ENCODE data around the gene M1AP. TPM values are rescaled to one million over a fixed set of nuclear protein-coding genes. Genes with fewer than 3 reads are reported as not detected.

Gene M1AP
- total RNA-seq, 1 experiment from 2014 or later = 7.6 TPM

GRCh38 chr2:74526649-74527230 is 121.4 kb downstream of the M1AP start:
- WGBS (ENCODE audit: extremely low coverage, insufficient read length, low lambda C conversion rate) = no CpG with 5 or more reads among the region's 11 CpGs
- H3K9me3 ChIP-seq (ENCODE audit: control insufficient read depth, low read depth, low read length) = no peaks in the 10 kb centered on the region
- H4K5ac ChIP-seq (ENCODE audit: insufficient read length, low read depth, low read length) = no peak overlapping the region
- H4K91ac ChIP-seq (ENCODE audit: insufficient read length, low read depth, low read length) = no peak overlapping the region
- peaks cover 4% of the 10 kb centered on the region; the same call in 1 of the 2 replicates for H3K79me2 ChIP-seq (ENCODE audit: insufficient read depth, low read length)
- H3K4me1 ChIP-seq (ENCODE audit: insufficient read depth, low read length) = peaks cover 4% of the 10 kb centered on the region; the same call in 1 of the 2 replicates
- H3K27ac ChIP-seq (ENCODE audit: insufficient read length, low read depth, low read length) = no peak overlapping the region
- H3K18ac ChIP-seq (ENCODE audit: insufficient read length, low read depth, low read length) = no peak overlapping the region
- no peak overlapping the region for H4K8ac ChIP-seq (replicated peaks; ENCODE audit: insufficient read length, low read depth, low read length)
- no peak overlapping the region for H2BK20ac ChIP-seq (ENCODE audit: low read depth, low read length, poor library complexity, severe bottlenecking)
- H2AFZ ChIP-seq (ENCODE audit: low read length) = no peak overlapping the region
- Mint-ChIP-seq H3K27ac (no peak overlapping the region), H3K4me1 (peaks cover 17 to 22% of the 10 kb centered on the region in 2 experiments), H3K9me3 (no peaks in the 10 kb centered on the region; a peak in 1 of 5 replicates), H3K4me3 (peak overlapping the region in 1 of 2 experiments; percentile 63; a peak in 3 of 5 replicates), H3K27me3 (ENCODE audit: low read depth) (peaks cover 21% of the 10 kb centered on the region), H3K36me3 (ENCODE audit: insufficient read depth in 1 of 3, low read depth in 3 of 3) (peaks cover 27 to 39% (median 30%) of the 10 kb centered on the region in 3 experiments)
- H3K9ac ChIP-seq (ENCODE audit: extremely low read depth, insufficient read length, low read length) = no peak overlapping the region
- H2BK120ac ChIP-seq (ENCODE audit: low read depth, low read length, poor library complexity, severe bottlenecking) = no peak overlapping the region
- no peak overlapping the region for H2BK15ac ChIP-seq (ENCODE audit: low read depth, low read length)
- H3T11ph ChIP-seq (ENCODE audit: low read length) = no peak overlapping the region
- no peak overlapping the region for H2BK5ac ChIP-seq (ENCODE audit: insufficient read length, low read length)
- H2BK12ac ChIP-seq (ENCODE audit: insufficient read length, low read depth, low read length) = no peak overlapping the region
- H3K23me2 ChIP-seq (ENCODE audit: insufficient read length, low read depth, low read length, poor library complexity, severe bottlenecking) = peaks cover 15% of the 10 kb centered on the region
- H3K4ac ChIP-seq (ENCODE audit: low read depth, low read length) = no peak overlapping the region
- H3K79me1 ChIP-seq (ENCODE audit: insufficient read depth, low read depth, low read length, poor library complexity, severe bottlenecking) = peaks cover 4% of the 10 kb centered on the region
- no peak overlapping the region for H3K23ac ChIP-seq (ENCODE audit: insufficient read length, low read depth, low read length)
- no peak overlapping the region for H3K56ac ChIP-seq (ENCODE audit: insufficient read length, low read depth, low read length)
- peaks cover 3% of the 10 kb centered on the region; the same call in 1 of the 2 replicates for H3K27me3 ChIP-seq (ENCODE audit: insufficient read depth, low read length)
- H3K14ac ChIP-seq (ENCODE audit: insufficient read depth, low read length) = no peak overlapping the region
- TF ChIP-seq, protein P1, sequence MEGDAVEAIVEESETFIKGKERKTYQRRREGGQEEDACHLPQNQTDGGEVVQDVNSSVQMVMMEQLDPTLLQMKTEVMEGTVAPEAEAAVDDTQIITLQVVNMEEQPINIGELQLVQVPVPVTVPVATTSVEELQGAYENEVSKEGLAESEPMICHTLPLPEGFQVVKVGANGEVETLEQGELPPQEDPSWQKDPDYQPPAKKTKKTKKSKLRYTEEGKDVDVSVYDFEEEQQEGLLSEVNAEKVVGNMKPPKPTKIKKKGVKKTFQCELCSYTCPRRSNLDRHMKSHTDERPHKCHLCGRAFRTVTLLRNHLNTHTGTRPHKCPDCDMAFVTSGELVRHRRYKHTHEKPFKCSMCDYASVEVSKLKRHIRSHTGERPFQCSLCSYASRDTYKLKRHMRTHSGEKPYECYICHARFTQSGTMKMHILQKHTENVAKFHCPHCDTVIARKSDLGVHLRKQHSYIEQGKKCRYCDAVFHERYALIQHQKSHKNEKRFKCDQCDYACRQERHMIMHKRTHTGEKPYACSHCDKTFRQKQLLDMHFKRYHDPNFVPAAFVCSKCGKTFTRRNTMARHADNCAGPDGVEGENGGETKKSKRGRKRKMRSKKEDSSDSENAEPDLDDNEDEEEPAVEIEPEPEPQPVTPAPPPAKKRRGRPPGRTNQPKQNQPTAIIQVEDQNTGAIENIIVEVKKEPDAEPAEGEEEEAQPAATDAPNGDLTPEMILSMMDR (conservative IDR thresholded peaks at IDR 0.05) = no peak
- H2AK5ac ChIP-seq (ENCODE audit: insufficient read length, low read length) = no peak overlapping the region
- H3K4me2 ChIP-seq (ENCODE audit: insufficient read depth, insufficient read length, low read length) = no peak overlapping the region
- H4K20me1 ChIP-seq (ENCODE audit: control insufficient read depth, insufficient read depth, insufficient read length) = no peaks in the 10 kb centered on the region
- no peak for DNase-seq
